SU-DHL-6 (cell line): ENCODE measurements around the gene MRPL27.
"Not testable (repeated sequence)": the region's sequence is repeated elsewhere in the genome, so short reads cannot be mapped to it uniquely, and the experiment has no call there.

ENCODE experiments used
- H2AFZ ChIP-seq: fragments of 200-600 bp; sonication (generic); 2 replicates; pipeline ENCODE4 v1.6.1; 2014; ENCODE audit warnings: low read depth, mild to moderate bottlenecking, moderate library complexity, mixed read lengths, antibody characterized with exemption, low read length; ENCODE audit not compliant: severe bottlenecking
- H3F3A ChIP-seq: fragments of 200-600 bp; shearing (Covaris generic); 2 replicates; pipeline ENCODE4 v1.6.0; 2016; ENCODE audit warnings: antibody characterized with exemption, mild to moderate bottlenecking; ENCODE audit not compliant: insufficient read depth
- H3K27ac ChIP-seq: fragments of 200-600 bp; sonication (generic); 2 replicates; pipeline ENCODE4 v1.5.1; 2016; ENCODE audit warnings: low read depth, mild to moderate bottlenecking, low read length, moderate library complexity, mixed read lengths
- H3K27me3 ChIP-seq: fragments of 200-600 bp; sonication (generic), shearing (Covaris generic); 2 replicates; pipeline ENCODE4 v1.6.0; 2014; ENCODE audit warnings: mild to moderate bottlenecking, low read length
- H3K36me3 ChIP-seq: fragments of 200-600 bp; sonication (generic); 2 replicates; pipeline ENCODE4 v1.6.1; 2014; ENCODE audit warnings: mild to moderate bottlenecking, low read length, mixed read lengths
- H3K4me2 ChIP-seq: fragments of 300-600, 200-600 bp; shearing (Covaris generic), sonication (generic); 2 replicates; pipeline ENCODE4 v1.6.0; 2014; ENCODE audit warnings: low read length, low read depth, mild to moderate bottlenecking; ENCODE audit not compliant: poor library complexity, severe bottlenecking
- H3K4me3 ChIP-seq: fragments of 200-600 bp; sonication (generic); 2 replicates; pipeline ENCODE4 v1.5.1; 2014; ENCODE audit warnings: antibody characterized with exemption, low read length, mild to moderate bottlenecking, mixed read lengths; ENCODE audit not compliant: insufficient read depth, poor library complexity, severe bottlenecking
- H3K79me2 ChIP-seq: fragments of 200-600 bp; sonication (generic); 2 replicates; pipeline ENCODE4 v1.6.1; 2014; ENCODE audit warnings: mild to moderate bottlenecking, low read length, moderate library complexity; ENCODE audit not compliant: insufficient read depth
- H3K9ac ChIP-seq: fragments of 200-600 bp; sonication (generic); 2 replicates; pipeline ENCODE4 v1.7.0; 2014; ENCODE audit warnings: mild to moderate bottlenecking, low read length
- H3K9me2 ChIP-seq: fragments of 200-600 bp; sonication (generic); replicated peaks from 2 replicates; pipeline ENCODE4 v1.6.1; 2014; ENCODE audit warnings: low read length; ENCODE audit not compliant: insufficient read depth
- H3K9me3 ChIP-seq: fragments of 200-600 bp; sonication (generic); 2 replicates; pipeline ENCODE4 v1.6.1; 2014; ENCODE audit warnings: low read length, mixed read lengths; ENCODE audit not compliant: insufficient read depth
- H4K20me1 ChIP-seq: fragments of 200-600 bp; sonication (generic); 2 replicates; pipeline ENCODE4 v1.6.1; 2014; ENCODE audit warnings: low read depth, mild to moderate bottlenecking, antibody characterized with exemption, low read length, moderate library complexity, mixed read lengths
- CTCF ChIP-seq: fragments of 200-600 bp; sonication (generic); IDR thresholded peaks from one replicate; pipeline ENCODE4 v1.5.1; 2017; ENCODE audit warnings: antibody characterized with exemption, mild to moderate bottlenecking, low read length, moderate library complexity; ENCODE audit not compliant: insufficient read depth, poor library complexity, severe bottlenecking
- EZH2phosphoT487 ChIP-seq: fragments of 200-600 bp; sonication (generic), shearing (Covaris generic); conservative IDR thresholded peaks from 2 replicates; pipeline ENCODE4 v1.6.1; 2018; ENCODE audit warnings: mild to moderate bottlenecking, antibody characterized with exemption, low read length, moderate library complexity, mixed read lengths

MRPL27 gene

GRCh38 chr17:50407921-50408320 lies 34.9 kb upstream of the MRPL27 start:
- H3K9ac ChIP-seq: no peak overlapping the region
- no peaks in the 10 kb centered on the region for H3K79me2 ChIP-seq
- H3K27me3 ChIP-seq: no peaks in the 10 kb centered on the region
- no peaks in the 10 kb centered on the region for H3K9me3 ChIP-seq
- H2AFZ ChIP-seq: no peak overlapping the region
- no peaks in the 10 kb centered on the region for H3K9me2 ChIP-seq
- H3K4me3 ChIP-seq: no peak overlapping the region
- H3K27ac ChIP-seq: no peak overlapping the region
- no peaks in the 10 kb centered on the region for H3F3A ChIP-seq
- no peak for TF ChIP-seq CTCF
- no peak for TF ChIP-seq EZH2phosphoT487
- H3K36me3 ChIP-seq: no peaks in the 10 kb centered on the region
- no peak overlapping the region for H3K4me2 ChIP-seq
- H4K20me1 ChIP-seq: no peaks in the 10 kb centered on the region

- Histone ChIP-seq H3K27ac (no peak overlapping the region), H3K9me3 (no peaks in the 10 kb centered on the region), H3K4me2 (no peak overlapping the region), H3K4me3 (no peak overlapping the region), H2AFZ (no peak overlapping the region), H3K36me3 (no peaks in the 10 kb centered on the region), H4K20me1 (no peaks in the 10 kb centered on the region), H3K9me2 (no peaks in the 10 kb centered on the region), H3K79me2 (no peaks in the 10 kb centered on the region), H3K27me3 (no peaks in the 10 kb centered on the region), H3K9ac (no peak overlapping the region), H3F3A (no peaks in the 10 kb centered on the region)
- no peak for TF ChIP-seq EZH2phosphoT487
- TF ChIP-seq CTCF: no peak
Measured at GRCh38 chr17:50406578-50406977, 33.6 kb upstream of the MRPL27 start.

GRCh38 chr17:50405351-50405750 lies 32.4 kb upstream of the MRPL27 start:
- not testable (repeated sequence) for H3K27me3 ChIP-seq, H3K79me2 ChIP-seq, H3K27ac ChIP-seq, H3F3A ChIP-seq, H3K9me2 ChIP-seq, H3K36me3 ChIP-seq, H3K4me3 ChIP-seq, H4K20me1 ChIP-seq, H3K9me3 ChIP-seq, H3K9ac ChIP-seq, H3K4me2 ChIP-seq, H2AFZ ChIP-seq

- not testable (repeated sequence) for H3K9me3 ChIP-seq, H3K27me3 ChIP-seq, H3K9ac ChIP-seq, H3K4me3 ChIP-seq, H3K9me2 ChIP-seq, H2AFZ ChIP-seq, H3K27ac ChIP-seq, H3K4me2 ChIP-seq, H3K36me3 ChIP-seq, H4K20me1 ChIP-seq, H3F3A ChIP-seq
- peaks cover 26% of the 10 kb centered on the region for H3K79me2 ChIP-seq
Measured at GRCh38 chr17:50399591-50399990, 26.6 kb upstream of the MRPL27 start.

- not testable (repeated sequence) for H3K4me2 ChIP-seq, H3K4me3 ChIP-seq, H3K9me2 ChIP-seq, H3K9me3 ChIP-seq, H3F3A ChIP-seq, H3K27ac ChIP-seq, H2AFZ ChIP-seq, H3K27me3 ChIP-seq, H4K20me1 ChIP-seq, H3K9ac ChIP-seq
- peaks cover 10% of the 10 kb centered on the region; the same call in 1 of the 2 replicates for H3K36me3 ChIP-seq
- H3K79me2 ChIP-seq: peaks cover 34% of the 10 kb centered on the region
Measured at GRCh38 chr17:50398672-50399071, 25.7 kb upstream of the MRPL27 start.
